ENCODE measurements around the gene GPX8. TPM values are rescaled to one million over a fixed set of nuclear protein-coding genes. Genes with fewer than 3 reads are reported as not detected.

GPX8 gene, protein sequence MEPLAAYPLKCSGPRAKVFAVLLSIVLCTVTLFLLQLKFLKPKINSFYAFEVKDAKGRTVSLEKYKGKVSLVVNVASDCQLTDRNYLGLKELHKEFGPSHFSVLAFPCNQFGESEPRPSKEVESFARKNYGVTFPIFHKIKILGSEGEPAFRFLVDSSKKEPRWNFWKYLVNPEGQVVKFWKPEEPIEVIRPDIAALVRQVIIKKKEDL
- not detected for total RNA-seq
- not detected for polyA plus RNA-seq

- Mint-ChIP-seq H3K9me3 (peaks cover 0 to 5% (median 2%) of the 10 kb centered on the region in 8 donors), H3K36me3 (no peaks in the 10 kb centered on the region), H3K27ac (no peak within 1 kb of the TSS), H3K4me1 (no peaks in the 10 kb centered on the region), H3K4me3 (no peak within 1 kb of the TSS), H3K27me3 (peaks cover 14 to 24% of the 10 kb centered on the region in 2 donors)
- no peaks in the 10 kb centered on the region for H3K36me3 ChIP-seq (ENCODE audit: insufficient read depth, low read length)
- peak; percentile 45 to 56 (median 51) for DNase-seq
- no peaks in the 10 kb centered on the region for H3K9me3 ChIP-seq (ENCODE audit: control insufficient read depth in 1 of 2, low read length in 2 of 2)
- H3K4me1 ChIP-seq (ENCODE audit: insufficient read depth, low read length) = no peaks in the 10 kb centered on the region
- H3K27ac ChIP-seq (ENCODE audit: low read depth, low read length) = no peak within 1 kb of the TSS
- H3K4me3 ChIP-seq (ENCODE audit: low read length in 2 of 2) = no peak within 1 kb of the TSS
- intact Hi-C loops (cut with micrococcal nuclease) = loop anchor here (1.0 kb wide), 3 partner anchors 14 to 254 kb away; no protein-coding TSS in a partner anchor
- POLR2A ChIA-PET (ENCODE audit: partially characterized antibody) = interaction anchor here (1.2 to 1.5 kb wide), 2 partner anchors 216 to 252 kb away, joined by 3 to 8 read pairs; no protein-coding TSS in a partner anchor
- CTCF ChIA-PET (ENCODE audit: partially characterized antibody) = interaction anchor here (0.6 to 5.9 kb wide), 27 partner anchors 10 to 663 kb away, joined by 3 to 191 read pairs (median 4); no protein-coding TSS in a partner anchor
- no peaks in the 10 kb centered on the region for H3K27me3 ChIP-seq (ENCODE audit: insufficient read depth, low read length)
Measured at GRCh38 chr5:55159763-55160492, at the start of gene GPX8. Gene GPX8 (plus strand): TSS chr5:55160171. CDS start chr5:55160193, 22 bp downstream.

GRCh38 chr5:55110217-55110616 lies 49.8 kb upstream of the GPX8 start:
- Histone ChIP-seq H3K27ac (ENCODE audit: low read depth, low read length) (no peak overlapping the region), H3K4me1 (ENCODE audit: insufficient read depth, low read length) (peaks cover 19% of the 10 kb centered on the region), H3K36me3 (ENCODE audit: insufficient read depth, low read length) (peaks cover 5% of the 10 kb centered on the region), H3K9me3 (ENCODE audit: control insufficient read depth in 1 of 2, low read length in 2 of 2) (no peaks in the 10 kb centered on the region), H3K27me3 (ENCODE audit: insufficient read depth, low read length) (no peaks in the 10 kb centered on the region), H3K4me3 (ENCODE audit: low read length in 2 of 2) (no peak overlapping the region)
- DNase-seq = no peak
- peaks cover 36 to 42% of the 10 kb centered on the region in 2 donors for H3K36me3 Mint-ChIP-seq
- POLR2A ChIA-PET (ENCODE audit: partially characterized antibody) = no interaction called here
- no peaks in the 10 kb centered on the region for H3K27me3 Mint-ChIP-seq
- no peak overlapping the region for H3K4me3 Mint-ChIP-seq
- H3K4me1 Mint-ChIP-seq = peaks cover 20 to 45% (median 27%) of the 10 kb centered on the region in 4 donors
- H3K9me3 Mint-ChIP-seq = no peaks in the 10 kb centered on the region
- CTCF ChIA-PET (ENCODE audit: partially characterized antibody) = no interaction called here
- H3K27ac Mint-ChIP-seq = peak overlapping the region in 1 of 7 donors; percentile 2
- intact Hi-C loops (cut with micrococcal nuclease) = no loop called here

DNA sequence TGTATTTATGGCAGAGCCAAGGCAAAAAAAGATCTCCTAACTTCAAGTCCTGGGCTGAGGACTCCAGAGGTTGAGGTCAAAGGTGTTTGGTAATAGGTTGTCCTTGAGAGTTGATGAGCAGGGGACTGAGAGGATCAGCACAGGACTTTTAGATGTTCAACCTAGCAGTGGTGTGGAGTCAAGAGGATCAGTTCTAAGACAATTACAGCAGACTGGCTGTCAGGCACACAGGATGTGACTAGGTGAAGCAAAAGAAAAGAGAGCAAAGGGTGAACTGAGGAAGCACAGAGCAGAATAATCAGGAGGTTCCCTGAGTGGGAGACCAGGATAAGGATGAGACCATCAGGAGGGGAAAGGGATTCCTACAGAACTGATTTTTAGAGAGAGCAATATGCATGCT lies 46.6 kb upstream of the GPX8 start:
- Mint-ChIP-seq H3K4me3 (no peak overlapping the region), H3K27me3 (no peaks in the 10 kb centered on the region), H3K4me1 (peaks cover 14 to 20% (median 18%) of the 10 kb centered on the region in 4 donors), H3K36me3 (peaks cover 19 to 23% of the 10 kb centered on the region in 2 donors), H3K9me3 (no peaks in the 10 kb centered on the region), H3K27ac (peak overlapping the region in 5 of 7 donors; percentile 5 to 57 (median 28))
- intact Hi-C loops (cut with micrococcal nuclease) = no loop called here
- CTCF ChIA-PET (ENCODE audit: partially characterized antibody) = interaction anchor here (1.8 kb wide), 1 partner anchor 9 kb away, joined by 3 read pairs; no protein-coding TSS in a partner anchor
- H3K4me1 ChIP-seq (ENCODE audit: insufficient read depth, low read length) = peaks cover 11% of the 10 kb centered on the region
- no peak overlapping the region for H3K4me3 ChIP-seq (ENCODE audit: low read length in 2 of 2)
- no peak for DNase-seq
- H3K9me3 ChIP-seq (ENCODE audit: control insufficient read depth in 1 of 2, low read length in 2 of 2) = no peaks in the 10 kb centered on the region
- H3K36me3 ChIP-seq (ENCODE audit: insufficient read depth, low read length) = peaks cover 1% of the 10 kb centered on the region
- no peak overlapping the region for H3K27ac ChIP-seq (ENCODE audit: low read depth, low read length)
- no peaks in the 10 kb centered on the region for H3K27me3 ChIP-seq (ENCODE audit: insufficient read depth, low read length)
- POLR2A ChIA-PET (ENCODE audit: partially characterized antibody) = interaction anchor here (2.0 kb wide), 1 partner anchor 88 kb away, joined by 4 read pairs; no protein-coding TSS in a partner anchor

- Histone ChIP-seq H3K4me3 (ENCODE audit: low read length in 2 of 2) (no peak overlapping the region), H3K36me3 (ENCODE audit: insufficient read depth, low read length) (no peaks in the 10 kb centered on the region), H3K9me3 (ENCODE audit: control insufficient read depth in 1 of 2, low read length in 2 of 2) (no peaks in the 10 kb centered on the region), H3K4me1 (ENCODE audit: insufficient read depth, low read length) (peaks cover 11% of the 10 kb centered on the region), H3K27ac (ENCODE audit: low read depth, low read length) (no peak overlapping the region), H3K27me3 (ENCODE audit: insufficient read depth, low read length) (no peaks in the 10 kb centered on the region)
- H3K27me3 Mint-ChIP-seq = no peaks in the 10 kb centered on the region
- no peaks in the 10 kb centered on the region for H3K9me3 Mint-ChIP-seq
- no peak overlapping the region for H3K27ac Mint-ChIP-seq
- DNase-seq = no peak
- intact Hi-C loops (cut with micrococcal nuclease) = no loop called here
- CTCF ChIA-PET (ENCODE audit: partially characterized antibody) = interaction anchor here (1.8 kb wide), 1 partner anchor 10 kb away, joined by 3 read pairs; no protein-coding TSS in a partner anchor
- POLR2A ChIA-PET (ENCODE audit: partially characterized antibody) = interaction anchor here (2.0 kb wide), 1 partner anchor 89 kb away, joined by 4 read pairs; no protein-coding TSS in a partner anchor
- peaks cover 14 to 16% of the 10 kb centered on the region in 2 donors for H3K36me3 Mint-ChIP-seq
- H3K4me3 Mint-ChIP-seq = no peak overlapping the region
- peaks cover 11 to 15% (median 13%) of the 10 kb centered on the region in 4 donors for H3K4me1 Mint-ChIP-seq
Measured at GRCh38 chr5:55114061-55114460, 45.9 kb upstream of the GPX8 start.

DNA sequence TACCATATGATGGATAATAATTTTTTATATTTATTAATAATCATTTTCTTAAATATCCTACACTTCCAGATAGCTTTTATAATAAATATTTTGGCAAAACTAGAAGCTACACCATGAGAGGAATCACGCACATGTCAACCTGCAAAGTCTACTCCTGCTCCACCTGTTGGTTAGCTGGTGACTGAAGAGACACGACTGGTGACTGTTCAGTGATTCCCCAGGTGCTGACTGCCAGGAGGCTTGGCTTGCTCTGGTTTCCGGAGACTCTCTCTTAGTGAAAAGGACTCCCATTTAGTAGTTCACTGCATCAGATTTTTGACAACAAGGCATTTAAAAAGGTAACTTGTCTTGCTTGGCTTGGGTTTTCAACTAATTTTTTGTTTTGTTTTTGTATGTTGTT lies 36.6 kb upstream of the GPX8 start:
- CTCF ChIA-PET (ENCODE audit: partially characterized antibody) = no interaction called here
- Mint-ChIP-seq H3K4me3 (no peak overlapping the region), H3K9me3 (peaks cover 0 to 3% (median 0%) of the 10 kb centered on the region in 8 donors), H3K4me1 (peaks cover 0 to 1% (median 0%) of the 10 kb centered on the region in 4 donors), H3K36me3 (no peaks in the 10 kb centered on the region), H3K27ac (no peak overlapping the region), H3K27me3 (peaks cover 0 to 2% of the 10 kb centered on the region in 2 donors)
- DNase-seq = no peak
- POLR2A ChIA-PET (ENCODE audit: partially characterized antibody) = interaction anchor here (1.2 kb wide), 1 partner anchor 9 kb away, joined by 3 read pairs; no protein-coding TSS in a partner anchor
- Histone ChIP-seq H3K4me3 (ENCODE audit: low read length in 2 of 2) (no peak overlapping the region), H3K9me3 (ENCODE audit: control insufficient read depth in 1 of 2, low read length in 2 of 2) (no peaks in the 10 kb centered on the region), H3K4me1 (ENCODE audit: insufficient read depth, low read length) (no peaks in the 10 kb centered on the region), H3K27ac (ENCODE audit: low read depth, low read length) (no peak overlapping the region), H3K27me3 (ENCODE audit: insufficient read depth, low read length) (no peaks in the 10 kb centered on the region), H3K36me3 (ENCODE audit: insufficient read depth, low read length) (no peaks in the 10 kb centered on the region)
- intact Hi-C loops (cut with micrococcal nuclease) = no loop called here

DNA sequence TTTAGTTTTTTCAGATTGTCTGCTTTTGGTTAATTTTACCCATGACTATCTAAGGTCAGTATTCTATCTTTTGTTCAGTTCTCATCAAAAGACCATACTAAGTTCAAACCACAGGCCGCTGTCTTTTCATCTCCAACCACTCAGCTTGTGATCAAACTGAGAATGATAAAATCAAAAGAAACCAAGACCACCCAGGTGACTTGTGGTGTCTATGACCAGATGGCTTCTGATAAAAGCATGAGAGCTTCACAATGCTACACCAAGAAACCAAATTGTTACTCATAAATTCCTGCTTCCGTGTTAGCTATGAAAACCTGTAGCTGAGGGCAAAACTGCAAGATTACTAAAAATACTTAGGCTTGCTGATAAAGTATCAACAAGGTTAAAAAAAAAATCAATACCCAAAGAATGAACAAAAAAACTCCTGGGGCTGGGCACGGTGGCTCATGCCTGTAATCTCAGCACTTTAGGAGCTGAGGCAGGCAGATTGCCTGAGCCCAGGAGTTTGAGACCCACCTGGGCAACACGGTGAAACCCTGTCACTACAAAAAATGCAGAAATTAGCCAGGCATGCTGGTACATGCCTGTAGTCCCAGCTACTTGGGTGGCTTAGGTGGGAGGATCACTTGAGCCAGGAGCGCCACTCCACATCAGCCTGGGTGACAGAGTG lies 25.8 kb upstream of the GPX8 start:
- ChIA-PET POLR2A (ENCODE audit: partially characterized antibody) (interaction anchor here (0.8 to 1.0 kb wide), 3 partner anchors 10 to 30 kb away, joined by 3 to 6 read pairs (median 3); no protein-coding TSS in a partner anchor), CTCF (ENCODE audit: partially characterized antibody) (interaction anchor here (0.9 to 3.0 kb wide), 2 partner anchors 165 to 190 kb away, joined by 3 to 18 read pairs; no protein-coding TSS in a partner anchor)
- Mint-ChIP-seq H3K9me3 (peaks cover 0 to 24% (median 18%) of the 10 kb centered on the region in 8 donors), H3K27ac (no peak overlapping the region), H3K36me3 (peaks cover 0 to 3% of the 10 kb centered on the region in 2 donors), H3K27me3 (no peaks in the 10 kb centered on the region), H3K4me1 (peaks cover 4 to 12% (median 10%) of the 10 kb centered on the region in 4 donors), H3K4me3 (peak overlapping the region in 1 of 8 donors; percentile 35)
- intact Hi-C loops (cut with micrococcal nuclease) = no loop called here
- H3K36me3 ChIP-seq (ENCODE audit: insufficient read depth, low read length) = no peaks in the 10 kb centered on the region
- peaks cover 10% of the 10 kb centered on the region for H3K4me1 ChIP-seq (ENCODE audit: insufficient read depth, low read length)
- H3K27me3 ChIP-seq (ENCODE audit: insufficient read depth, low read length) = no peaks in the 10 kb centered on the region
- no peaks in the 10 kb centered on the region for H3K9me3 ChIP-seq (ENCODE audit: control insufficient read depth in 1 of 2, low read length in 2 of 2)
- no peak overlapping the region for H3K27ac ChIP-seq (ENCODE audit: low read depth, low read length)
- H3K4me3 ChIP-seq (ENCODE audit: low read length in 2 of 2) = no peak overlapping the region
- peak in 2 of 5 donors; percentile 1 for DNase-seq
